Dendritic cell treated with granulocyte-macrophage colony-stimulating factor and Interleukin-4, amounts not matched to agents 40 ng/mL and 50 ng/mL, for 4 days (primary cell): ENCODE data around the gene APOH.

Experiments
- H3K27ac Mint-ChIP-seq: one replicate; pipeline ENCODE4 v1.8.0; 2022; ENCODE audit warnings: mild to moderate bottlenecking, mixed read lengths
- H3K27me3 Mint-ChIP-seq: one replicate; pipeline ENCODE4 v1.8.0; 2022; ENCODE audit warnings: mild to moderate bottlenecking, mixed read lengths
- H3K36me3 Mint-ChIP-seq: one replicate; pipeline ENCODE4 v1.8.0; 2022; ENCODE audit warnings: low read depth, mixed read lengths
- H3K4me1 Mint-ChIP-seq: one replicate; pipeline ENCODE4 v1.8.0; 2022; ENCODE audit warnings: low read depth, mixed read lengths
- H3K4me3 Mint-ChIP-seq: one replicate; pipeline ENCODE4 v1.8.0; 2022; ENCODE audit warnings: mild to moderate bottlenecking, moderate library complexity, mixed read lengths
- H3K9me3 Mint-ChIP-seq: one replicate; pipeline ENCODE4 v1.8.0; 2022; ENCODE audit warnings: mixed read lengths
- intact Hi-C: fragments of 100-400 bp; cut with micrococcal nuclease; formaldehyde crosslinking; loops from one replicate; pipeline ENCODE4 v1.15.0; 2022

APOH gene

GRCh38 chr17:66227212-66228045, 1.8 kb downstream of the APOH start:
- intact Hi-C loops = no loop called here
- Mint-ChIP-seq H3K9me3 (no peaks in the 10 kb centered on the region), H3K4me3 (no peak overlapping the region), H3K36me3 (no peaks in the 10 kb centered on the region), H3K27ac (no peak overlapping the region), H3K27me3 (peaks cover 3% of the 10 kb centered on the region), H3K4me1 (peaks cover 7% of the 10 kb centered on the region)

DNA sequence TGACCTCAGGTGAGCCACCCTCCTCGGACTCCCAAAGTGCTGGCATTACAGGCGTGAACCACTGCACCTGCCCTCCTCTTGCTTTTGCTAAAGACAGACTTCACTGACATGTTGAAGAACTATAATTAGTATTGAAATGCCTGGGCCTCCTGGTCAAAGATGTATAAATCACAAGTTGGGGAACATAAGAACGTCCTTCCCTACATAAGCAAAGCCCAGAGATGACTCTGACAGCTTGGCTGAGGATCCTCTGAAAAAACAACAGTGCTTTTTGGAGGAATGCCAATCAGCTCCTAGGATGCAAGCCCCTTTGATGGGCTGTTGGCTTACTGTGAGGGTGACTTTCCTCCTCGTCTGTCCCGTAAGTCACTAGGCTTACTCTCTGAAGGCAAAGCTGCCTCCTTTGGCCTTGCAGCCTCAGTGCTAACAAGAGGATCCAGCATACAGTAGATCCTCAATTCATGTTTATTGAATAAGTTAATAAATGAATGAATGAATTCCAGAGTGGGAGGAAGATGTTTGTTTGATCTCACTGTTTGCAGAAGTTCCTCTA, 6.3 kb downstream of the APOH start:
- intact Hi-C loops = no loop called here
- Mint-ChIP-seq H3K4me1 (no peaks in the 10 kb centered on the region), H3K36me3 (no peaks in the 10 kb centered on the region), H3K9me3 (no peaks in the 10 kb centered on the region), H3K4me3 (no peak overlapping the region), H3K27me3 (peaks cover 8% of the 10 kb centered on the region), H3K27ac (no peak overlapping the region)

DNA sequence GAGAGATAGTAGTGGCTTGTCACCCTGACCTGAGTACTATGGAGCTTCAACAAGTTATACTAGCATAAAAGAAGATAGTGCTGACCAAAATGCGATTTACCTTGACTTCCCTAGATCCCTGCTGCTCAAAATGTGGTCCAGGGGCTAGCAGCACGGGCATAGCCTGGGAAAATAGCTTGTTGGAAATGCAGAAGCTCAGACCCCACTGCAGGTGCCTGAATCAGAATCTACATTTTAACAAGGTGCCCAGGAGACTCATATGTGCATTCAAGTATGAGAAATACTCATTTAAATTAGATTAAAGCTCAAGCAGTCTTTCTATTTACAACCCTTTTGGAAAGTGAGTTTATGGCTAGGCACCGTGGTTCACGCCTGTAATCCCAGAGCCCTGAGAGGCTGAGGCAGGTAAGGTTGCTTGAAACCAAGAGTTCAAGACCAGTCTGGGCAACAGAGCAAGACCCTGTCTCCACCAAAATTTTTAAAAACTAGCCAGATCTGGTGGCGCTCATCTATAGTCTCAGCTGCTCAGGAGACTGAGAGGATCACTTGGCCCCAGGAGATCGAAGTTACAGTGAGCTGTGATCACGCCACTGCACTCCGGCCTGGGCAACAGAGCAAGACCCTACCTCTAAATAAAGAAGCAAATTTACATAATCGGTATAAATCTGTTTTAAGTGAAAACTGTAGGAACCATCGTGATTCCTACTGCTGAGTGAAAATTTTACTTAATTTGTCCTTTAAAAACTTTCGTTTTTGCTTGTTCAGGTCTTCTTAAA, 7.3 kb downstream of the APOH start:
- intact Hi-C loops = no loop called here
- H3K4me1 Mint-ChIP-seq = no peaks in the 10 kb centered on the region
- no peaks in the 10 kb centered on the region for H3K36me3 Mint-ChIP-seq
- H3K9me3 Mint-ChIP-seq = no peaks in the 10 kb centered on the region
- H3K27ac Mint-ChIP-seq = no peak overlapping the region
- peaks cover 10% of the 10 kb centered on the region for H3K27me3 Mint-ChIP-seq
- no peak overlapping the region for H3K4me3 Mint-ChIP-seq

- Mint-ChIP-seq H3K9me3 (no peaks in the 10 kb centered on the region), H3K27me3 (peaks cover 10% of the 10 kb centered on the region), H3K27ac (no peak overlapping the region), H3K4me1 (no peaks in the 10 kb centered on the region), H3K36me3 (no peaks in the 10 kb centered on the region), H3K4me3 (no peak overlapping the region)
- intact Hi-C loops = no loop called here
These were observed 7.9 kb downstream of the APOH start for GRCh38 chr17:66221343-66221742.

DNA sequence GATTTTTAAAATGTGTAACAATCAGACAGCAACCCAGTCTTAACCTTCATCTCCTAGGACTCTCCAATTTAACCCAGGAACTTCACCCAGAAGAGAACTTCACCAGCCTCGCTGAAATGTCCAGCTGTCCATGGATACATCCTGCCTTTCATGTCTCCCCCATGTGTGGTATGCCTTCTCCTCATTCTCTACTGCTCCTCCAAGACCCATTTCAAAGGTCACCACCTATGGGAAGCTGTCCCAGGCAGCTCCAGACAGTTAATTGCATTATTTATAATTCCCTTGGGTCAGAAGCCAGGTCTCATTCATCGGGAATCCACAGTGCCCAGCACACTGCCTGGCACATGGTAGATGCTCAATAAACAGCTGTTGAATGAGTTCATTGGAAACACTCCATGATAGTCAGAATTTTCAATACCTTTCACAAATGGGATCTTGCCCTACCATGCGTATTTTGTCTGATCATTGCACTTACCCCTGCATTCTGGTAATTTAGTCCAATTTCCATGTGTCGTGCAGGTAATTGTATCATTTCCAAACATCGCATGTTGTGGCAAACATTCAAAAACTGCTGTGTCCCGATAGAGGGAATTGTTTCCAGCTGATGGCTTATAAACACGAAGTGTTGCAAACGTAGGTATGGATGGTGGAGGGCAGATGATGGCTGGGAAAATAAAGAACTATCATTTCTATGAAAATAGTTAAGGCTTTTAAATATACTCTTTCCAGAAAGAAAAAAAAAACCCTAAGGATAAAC, 9.0 kb downstream of the APOH start:
- no peak overlapping the region for H3K27ac Mint-ChIP-seq
- intact Hi-C loops = no loop called here
- H3K9me3 Mint-ChIP-seq = no peaks in the 10 kb centered on the region
- peaks cover 10% of the 10 kb centered on the region for H3K27me3 Mint-ChIP-seq
- no peaks in the 10 kb centered on the region for H3K36me3 Mint-ChIP-seq
- no peaks in the 10 kb centered on the region for H3K4me1 Mint-ChIP-seq
- no peak overlapping the region for H3K4me3 Mint-ChIP-seq

GRCh38 chr17:66215529-66215911, 13.7 kb downstream of the APOH start:
- no peaks in the 10 kb centered on the region for H3K4me1 Mint-ChIP-seq
- H3K36me3 Mint-ChIP-seq = no peaks in the 10 kb centered on the region
- intact Hi-C loops = no loop called here
- H3K4me3 Mint-ChIP-seq = no peak overlapping the region
- H3K27me3 Mint-ChIP-seq = peaks cover 18% of the 10 kb centered on the region
- H3K27ac Mint-ChIP-seq = no peak overlapping the region
- H3K9me3 Mint-ChIP-seq = no peaks in the 10 kb centered on the region

DNA sequence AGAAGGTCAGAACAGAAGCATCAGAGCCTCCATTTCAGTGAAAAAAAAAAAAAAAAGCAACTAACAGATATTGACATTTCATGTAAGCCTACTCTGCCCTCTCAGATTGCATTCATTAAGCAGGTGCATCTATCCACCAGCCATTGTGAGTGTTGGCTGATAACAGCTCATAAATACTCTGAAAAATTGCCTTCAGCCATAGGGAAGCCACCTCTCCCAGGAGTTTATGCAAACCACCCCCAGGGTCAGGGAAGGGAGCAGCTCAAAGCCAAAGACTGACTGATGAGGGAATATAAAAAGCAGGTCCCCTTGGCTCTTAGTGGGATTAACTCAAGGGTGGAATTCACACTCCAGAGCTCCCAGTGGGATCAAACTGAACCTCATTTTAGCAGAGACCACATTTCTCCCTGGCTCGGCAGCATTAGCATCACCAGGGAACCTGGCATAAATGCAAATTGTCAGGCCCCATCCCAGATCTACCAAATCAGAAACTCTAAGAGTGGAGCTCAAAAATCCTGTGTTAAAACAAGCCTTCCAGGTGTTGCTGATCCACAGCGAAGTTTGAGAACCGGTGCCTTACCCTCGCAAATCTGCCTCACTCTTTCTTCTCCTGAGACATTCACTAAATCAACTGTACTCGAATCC, 14.2 kb downstream of the APOH start:
- Mint-ChIP-seq H3K9me3 (no peaks in the 10 kb centered on the region), H3K36me3 (no peaks in the 10 kb centered on the region), H3K4me1 (no peaks in the 10 kb centered on the region), H3K27ac (no peak overlapping the region), H3K27me3 (peaks cover 19% of the 10 kb centered on the region), H3K4me3 (no peak overlapping the region)
- intact Hi-C loops = no loop called here

GRCh38 chr17:66211047-66211810, 18.0 kb downstream of the APOH start:
- H3K36me3 Mint-ChIP-seq = no peaks in the 10 kb centered on the region
- H3K4me1 Mint-ChIP-seq = no peaks in the 10 kb centered on the region
- intact Hi-C loops = no loop called here
- peaks cover 25% of the 10 kb centered on the region for H3K27me3 Mint-ChIP-seq
- no peak overlapping the region for H3K4me3 Mint-ChIP-seq
- no peaks in the 10 kb centered on the region for H3K9me3 Mint-ChIP-seq
- no peak overlapping the region for H3K27ac Mint-ChIP-seq

DNA sequence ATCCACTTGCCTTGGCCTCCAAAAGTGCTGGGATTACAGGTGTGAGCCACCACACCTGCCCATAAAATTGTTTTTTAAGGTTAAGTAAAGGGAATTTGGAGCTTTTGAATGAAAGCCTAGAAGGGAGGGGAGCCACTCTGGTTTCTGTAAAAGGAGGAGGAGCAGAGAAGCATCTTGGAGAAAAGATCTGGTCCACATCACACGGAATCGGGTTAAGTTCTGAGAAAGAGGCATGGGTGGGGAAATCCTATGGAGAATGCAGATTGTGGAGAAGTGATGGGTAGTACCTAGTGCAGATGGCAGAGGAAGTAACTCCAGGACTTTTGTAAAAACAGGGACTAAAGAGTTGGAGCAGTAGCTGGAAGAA, 19.0 kb downstream of the APOH start:
- H3K9me3 Mint-ChIP-seq = no peaks in the 10 kb centered on the region

DNA sequence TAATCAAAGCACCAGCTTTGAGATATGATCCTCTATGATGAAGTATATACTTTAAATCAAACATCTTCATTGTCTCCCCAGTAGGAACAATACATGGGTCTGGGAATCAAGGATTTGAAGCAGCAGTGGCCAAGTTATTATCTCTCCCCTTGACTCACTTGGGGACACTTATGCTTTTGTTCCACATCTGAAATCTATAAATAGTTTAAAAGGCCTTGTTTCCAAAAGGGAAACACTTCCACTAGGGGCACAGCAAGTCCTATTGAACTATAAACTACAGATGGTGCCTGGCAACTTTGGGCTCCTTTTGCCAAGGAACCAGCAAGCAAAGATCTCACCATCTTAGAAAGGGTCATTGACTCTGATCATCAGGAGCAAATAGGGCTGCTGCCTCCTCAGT, 21.3 kb downstream of the APOH start:
- intact Hi-C loops = no loop called here
- H3K4me3 Mint-ChIP-seq = no peak overlapping the region
- no peak overlapping the region for H3K27ac Mint-ChIP-seq
- H3K27me3 Mint-ChIP-seq = peaks cover 24% of the 10 kb centered on the region
- H3K4me1 Mint-ChIP-seq = no peaks in the 10 kb centered on the region
- H3K36me3 Mint-ChIP-seq = no peaks in the 10 kb centered on the region
- H3K9me3 Mint-ChIP-seq = no peaks in the 10 kb centered on the region

More for the DNA sequence above, 19.0 kb downstream of the APOH start:
- Mint-ChIP-seq H3K36me3 (no peaks in the 10 kb centered on the region), H3K27ac (no peak overlapping the region), H3K4me1 (no peaks in the 10 kb centered on the region), H3K4me3 (no peak overlapping the region), H3K27me3 (peaks cover 25% of the 10 kb centered on the region)
- intact Hi-C loops = no loop called here

DNA sequence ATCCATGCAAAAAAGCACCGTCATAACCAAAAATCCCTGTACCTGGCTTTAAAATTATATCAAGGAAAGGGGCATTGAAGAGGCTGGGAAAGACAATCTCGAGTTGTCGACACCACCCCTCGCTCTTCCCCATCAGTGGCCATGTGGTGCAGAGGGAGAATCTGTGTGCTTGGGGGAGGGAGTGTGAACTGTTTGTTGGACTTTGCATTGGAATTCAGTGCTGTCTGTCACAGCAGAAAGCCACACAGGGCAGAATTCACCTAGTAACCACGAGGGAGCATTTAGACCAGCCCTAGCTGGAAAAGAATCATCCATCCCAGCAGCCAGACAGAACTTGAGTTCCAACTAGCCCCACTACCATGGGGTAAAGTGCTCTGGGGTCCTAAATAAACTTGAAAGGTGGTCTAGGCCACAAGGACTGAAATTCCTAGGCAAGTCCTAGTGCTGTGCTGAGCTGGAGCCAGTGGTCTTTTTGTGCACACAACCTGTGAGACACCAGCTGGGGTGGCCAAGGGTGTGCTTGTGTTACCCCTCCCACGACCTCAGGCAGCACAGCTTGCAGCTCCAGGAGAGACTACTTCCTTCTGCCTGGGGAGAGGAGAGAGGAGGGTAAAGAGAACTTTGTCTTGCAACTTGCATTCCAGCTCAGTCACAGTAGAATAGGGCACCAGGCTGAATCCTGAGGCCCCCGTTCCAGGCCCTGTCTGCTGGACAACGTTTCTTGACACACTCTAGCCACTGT, 25.8 kb downstream of the APOH start:
- intact Hi-C loops = no loop called here
- no peak overlapping the region for H3K27ac Mint-ChIP-seq
- peaks cover 12% of the 10 kb centered on the region for H3K27me3 Mint-ChIP-seq
- no peaks in the 10 kb centered on the region for H3K36me3 Mint-ChIP-seq
- peaks cover 6% of the 10 kb centered on the region for H3K4me1 Mint-ChIP-seq
- H3K9me3 Mint-ChIP-seq = no peaks in the 10 kb centered on the region
- H3K4me3 Mint-ChIP-seq = no peak overlapping the region

DNA sequence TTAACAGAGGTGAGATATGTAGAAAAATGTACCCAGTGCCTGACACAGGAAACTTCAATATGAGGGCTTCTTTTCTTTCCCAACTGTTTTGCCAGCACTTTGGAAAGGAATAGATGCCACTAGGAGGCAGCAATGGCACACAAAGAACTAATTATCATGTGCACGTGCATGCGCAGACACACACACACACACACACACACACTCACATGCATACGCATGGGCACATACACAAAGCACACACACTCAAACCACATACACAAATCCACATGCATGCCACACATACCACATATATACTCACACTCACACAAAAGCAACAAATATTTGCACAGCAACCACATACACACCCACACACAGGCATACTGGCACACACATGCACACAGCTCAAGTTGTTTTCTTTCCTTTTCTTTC, 28.5 kb downstream of the APOH start:
- Mint-ChIP-seq H3K27me3 (peaks cover 7% of the 10 kb centered on the region), H3K9me3 (no peaks in the 10 kb centered on the region), H3K4me1 (peaks cover 6% of the 10 kb centered on the region), H3K4me3 (no peak overlapping the region), H3K27ac (no peak overlapping the region), H3K36me3 (no peaks in the 10 kb centered on the region)
- intact Hi-C loops = no loop called here
